HepG2 (cell line): ENCODE data around the gene C16orf89. TPM values are rescaled to one million over a fixed set of nuclear protein-coding genes. Genes with fewer than 3 reads are reported as not detected.
A peak's percentile ranks its signal among the peaks of the same experiment; 100 is the strongest.

Experiments
- ATAC-seq: fragments of 200-7000 bp; cut with Tn5 transposase; 3 replicates; pipeline ENCODE4 v1.9.1; 2020; ENCODE audit warnings: mild to moderate bottlenecking, moderate library complexity
- BruUV-seq: library from RNA; stranded (reverse); fragments of 400-500 nt; replicated peaks from 2 replicates; lab custom pipeline; 2021; lab: Mats Ljungman, UMichigan
- CTCF ChIA-PET: fragments of 300-600 bp; formaldehyde crosslinking; extraction: SDS; loops from one replicate; lab custom pipeline; 2021; ENCODE audit warnings: low total read pairs, inconsistent platforms, low intra/inter-chr PET ratio; lab: Yijun Ruan, JAX
- POLR2A ChIA-PET: fragments of 350-600 bp; sonication (Branson Sonifier 250); formaldehyde crosslinking; loops from one replicate; lab custom pipeline; 2020; ENCODE audit warnings: antibody characterized with exemption, inconsistent platforms; lab: Yijun Ruan, JAX
- DNase-seq: peaks from one replicate; pipeline ENCODE4 v3.0.0-alpha.2; 2015; ENCODE audit warnings: low spot score
- FAIRE-seq: peaks from 3 replicates; lab custom pipeline; 2011; peaks lifted over from hg19 to GRCh38; lab: Jason Lieb, UNC
- H2AFZ ChIP-seq: one replicate; pipeline ENCODE4 v1.6.1; 2011; ENCODE audit warnings: low read length, inconsistent platforms
- H3K27ac ChIP-seq: fragments of 300-600 bp; 3 replicates; pipeline ENCODE4 v1.8.0; 2011; ENCODE audit warnings: mixed run types, mild to moderate bottlenecking, mixed read lengths, low read length, inconsistent platforms; ENCODE audit not compliant: insufficient read depth; ENCODE audit errors: extremely low read length
- H3K27me3 ChIP-seq, 2 experiments: fragments of 200-600 bp in 1 of 2; 2 replicates in 1 of 2; 3 replicates in 1 of 2; pipeline versions ENCODE4 v1.6.0 to v1.8.0; 2011; ENCODE audit warnings: low read length in 2 of 2, mild to moderate bottlenecking in 2 of 2, moderate library complexity in 2 of 2, inconsistent platforms in 1 of 2; ENCODE audit not compliant: insufficient read depth in 2 of 2, control insufficient read depth in 1 of 2
- H3K36me3 ChIP-seq, 2 experiments: fragments of 200-600 bp in 1 of 2; replicated peaks in 1 of 2; 2 replicates in 1 of 2; 3 replicates in 1 of 2; pipeline versions ENCODE4 v1.5.1 to v1.8.0; 2011; ENCODE audit warnings: low read length in 2 of 2, inconsistent platforms in 1 of 2; ENCODE audit not compliant: insufficient read depth in 2 of 2, control insufficient read depth in 1 of 2
- H3K4me1 ChIP-seq: 2 replicates; pipeline ENCODE4 v1.5.1; 2012; ENCODE audit warnings: low read length, inconsistent platforms; ENCODE audit not compliant: insufficient read depth
- H3K4me2 ChIP-seq: 2 replicates; pipeline ENCODE4 v1.6.0; 2011; ENCODE audit warnings: low read depth, low read length, inconsistent platforms
- H3K4me3 ChIP-seq, 3 experiments: fragments of 200-600 bp in 1 of 3; sonication (generic), shearing (Covaris generic) in 1 of 3; replicated peaks in 1 of 3; 2 replicates each; pipeline ENCODE4 v1.5.1; 2011 to 2016; ENCODE audit warnings: low read length in 3 of 3, inconsistent platforms in 2 of 3, low read depth in 2 of 3, mild to moderate bottlenecking in 2 of 3, control low read depth in 1 of 3, mixed read lengths in 1 of 3; ENCODE audit not compliant: insufficient read depth in 1 of 3
- H3K79me2 ChIP-seq: one replicate; pipeline ENCODE4 v1.6.1; 2011; ENCODE audit warnings: low read length, inconsistent platforms; ENCODE audit not compliant: insufficient read depth
- H3K9ac ChIP-seq: 2 replicates; pipeline ENCODE4 v1.6.0; 2011; ENCODE audit warnings: mild to moderate bottlenecking, low read depth, low read length, inconsistent platforms; ENCODE audit not compliant: insufficient read depth
- H3K9me3 ChIP-seq: 2 replicates; pipeline ENCODE4 v1.5.1; 2012; ENCODE audit warnings: mild to moderate bottlenecking, low read length
- H4K20me1 ChIP-seq: 2 replicates; pipeline ENCODE4 v1.6.0; 2011; ENCODE audit warnings: inconsistent platforms, mild to moderate bottlenecking, low read length, moderate library complexity; ENCODE audit not compliant: insufficient read depth
- CC2D1A ChIP-seq: sonication (generic); formaldehyde crosslinking; IDR thresholded peaks from 2 replicates; pipeline ENCODE4 v1.8.1; 2023; ENCODE audit warnings: mild to moderate bottlenecking, missing genetic modification reagents
- ERF ChIP-seq: IDR thresholded peaks from 2 replicates; pipeline ENCODE4 v1.6.1; 2018; ENCODE audit warnings: missing biosample characterization, missing genetic modification reagents
- FLYWCH1 ChIP-seq: sonication (generic); formaldehyde crosslinking; IDR thresholded peaks from 2 replicates; pipeline ENCODE4 v1.8.1; 2023; ENCODE audit warnings: mild to moderate bottlenecking, missing genetic modification reagents
- SMAD1 ChIP-seq: sonication (generic); formaldehyde crosslinking; IDR thresholded peaks from 2 replicates; pipeline ENCODE4 v1.4.0; 2020; ENCODE audit warnings: missing genetic modification reagents, low read depth, mild to moderate bottlenecking, borderline replicate concordance
- ZNF607 ChIP-seq: sonication (generic); formaldehyde crosslinking; IDR thresholded peaks from 2 replicates; pipeline ENCODE4 v1.5.1; 2020; ENCODE audit warnings: missing genetic modification reagents, mild to moderate bottlenecking, borderline replicate concordance
- ZNF614 ChIP-seq: IDR thresholded peaks from 2 replicates; pipeline ENCODE4 v1.6.1; 2018; ENCODE audit warnings: missing biosample characterization, missing genetic modification reagents, inconsistent platforms, borderline replicate concordance
- WGBS: methylation state at CpG from one replicate; pipeline ENCODE4 v1.1.6; 2017; ENCODE audit warnings: low lambda C conversion rate; 5-methylcytosine and 5-hydroxymethylcytosine counted together
- in situ Hi-C: cut with HindIII; loops from 2 replicates; pipeline ENCODE4 v1.10.0; 2017; ENCODE audit warnings: low pct_unique_long_range_greater_than_20kb; ENCODE audit not compliant: extremely low pct_ligation_motif_present
- intact Hi-C: fragments of 100-400 bp; cut with micrococcal nuclease; formaldehyde crosslinking; loops from one replicate; pipeline ENCODE4 v1.10.0; 2022; ENCODE audit not compliant: unreplicated experiment
- polyA plus RNA-seq, 8 experiments: library from polyadenylated mRNA; depleted of rRNA in 3 of 8; stranded (reverse) in 7 of 8; unstranded in 1 of 8; fragments of >200 nt; fragmentation: Illumina TruSeq in 4 of 8; extraction: Trizol in 4 of 8; gene quantifications; 2 replicates each; pipeline versions ENCODE4 v1.2.1 to v1.2.3, GENCODE V29; 2011 to 2016; ENCODE audit warnings: low read depth in 4 of 8, missing spikeins in 1 of 8, mixed read lengths in 1 of 8; ENCODE audit not compliant: insufficient read depth in 1 of 8
- total RNA-seq, 5 experiments: library from RNA; depleted of rRNA; stranded (reverse); fragments of >200 nt; fragmentation: Illumina TruSeq; extraction: Trizol; gene quantifications; 2 replicates each; pipeline ENCODE4 v1.2.3, GENCODE V29; 2016; ENCODE audit warnings: low read depth in 1 of 5
- TF ChIP-seq, protein P1 (sequence below): sonication (generic); formaldehyde crosslinking; IDR thresholded peaks from 2 replicates; pipeline ENCODE4 v1.5.1; 2020; ENCODE audit warnings: mild to moderate bottlenecking, missing genetic modification reagents, moderate library complexity
- TF ChIP-seq, protein P2 (sequence below): sonication (generic); formaldehyde crosslinking; IDR thresholded peaks from 2 replicates; pipeline ENCODE4 v1.8.0; 2022; ENCODE audit warnings: low read depth, missing genetic modification reagents
- TF ChIP-seq, protein P3 (sequence below): sonication (generic); formaldehyde crosslinking; conservative IDR thresholded peaks from 2 replicates; pipeline ENCODE4 v1.8.1; 2023; ENCODE audit warnings: missing genetic modification reagents

C16orf89 gene
- total and polyA plus RNA-seq, 2 of the 13 experiments (the other 11 are each of a cell fraction or from before 2014, with no cell fraction given): 1.9 to 3.4 TPM

DNA sequence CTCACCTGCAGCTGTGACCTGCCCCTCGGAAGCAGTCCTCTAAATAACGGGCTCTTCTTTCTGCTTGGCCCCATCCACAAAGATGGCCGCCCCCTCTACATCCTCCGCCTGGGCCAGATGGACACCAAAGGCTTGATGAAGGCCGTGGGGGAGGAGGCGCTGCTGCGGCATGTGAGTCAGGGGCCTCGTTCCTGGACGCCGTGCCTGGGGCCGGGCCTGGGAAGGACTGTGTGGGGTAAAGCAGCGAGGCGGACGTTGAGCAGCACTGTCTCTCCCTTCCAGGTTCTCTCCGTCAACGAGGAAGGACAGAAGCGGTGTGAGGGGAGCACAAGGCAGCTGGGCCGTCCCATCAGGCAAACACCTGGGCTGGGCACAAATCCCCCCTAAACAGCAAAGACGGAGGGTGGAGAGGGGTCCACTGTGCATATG is 65.2 kb downstream of the C16orf89 start (continued):
- TF ChIP-seq, protein P1, sequence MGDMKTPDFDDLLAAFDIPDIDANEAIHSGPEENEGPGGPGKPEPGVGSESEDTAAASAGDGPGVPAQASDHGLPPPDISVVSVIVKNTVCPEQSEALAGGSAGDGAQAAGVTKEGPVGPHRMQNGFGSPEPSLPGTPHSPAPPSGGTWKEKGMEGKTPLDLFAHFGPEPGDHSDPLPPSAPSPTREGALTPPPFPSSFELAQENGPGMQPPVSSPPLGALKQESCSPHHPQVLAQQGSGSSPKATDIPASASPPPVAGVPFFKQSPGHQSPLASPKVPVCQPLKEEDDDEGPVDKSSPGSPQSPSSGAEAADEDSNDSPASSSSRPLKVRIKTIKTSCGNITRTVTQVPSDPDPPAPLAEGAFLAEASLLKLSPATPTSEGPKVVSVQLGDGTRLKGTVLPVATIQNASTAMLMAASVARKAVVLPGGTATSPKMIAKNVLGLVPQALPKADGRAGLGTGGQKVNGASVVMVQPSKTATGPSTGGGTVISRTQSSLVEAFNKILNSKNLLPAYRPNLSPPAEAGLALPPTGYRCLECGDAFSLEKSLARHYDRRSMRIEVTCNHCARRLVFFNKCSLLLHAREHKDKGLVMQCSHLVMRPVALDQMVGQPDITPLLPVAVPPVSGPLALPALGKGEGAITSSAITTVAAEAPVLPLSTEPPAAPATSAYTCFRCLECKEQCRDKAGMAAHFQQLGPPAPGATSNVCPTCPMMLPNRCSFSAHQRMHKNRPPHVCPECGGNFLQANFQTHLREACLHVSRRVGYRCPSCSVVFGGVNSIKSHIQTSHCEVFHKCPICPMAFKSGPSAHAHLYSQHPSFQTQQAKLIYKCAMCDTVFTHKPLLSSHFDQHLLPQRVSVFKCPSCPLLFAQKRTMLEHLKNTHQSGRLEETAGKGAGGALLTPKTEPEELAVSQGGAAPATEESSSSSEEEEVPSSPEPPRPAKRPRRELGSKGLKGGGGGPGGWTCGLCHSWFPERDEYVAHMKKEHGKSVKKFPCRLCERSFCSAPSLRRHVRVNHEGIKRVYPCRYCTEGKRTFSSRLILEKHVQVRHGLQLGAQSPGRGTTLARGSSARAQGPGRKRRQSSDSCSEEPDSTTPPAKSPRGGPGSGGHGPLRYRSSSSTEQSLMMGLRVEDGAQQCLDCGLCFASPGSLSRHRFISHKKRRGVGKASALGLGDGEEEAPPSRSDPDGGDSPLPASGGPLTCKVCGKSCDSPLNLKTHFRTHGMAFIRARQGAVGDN (CRISPR knock-in tag): peak; percentile 27
- TF ChIP-seq ZNF607 (CRISPR knock-in tag) (no peak), CC2D1A (no peak), ZNF614 (CRISPR knock-in tag) (no peak), FLYWCH1 (CRISPR knock-in tag) (no peak)

DNA sequence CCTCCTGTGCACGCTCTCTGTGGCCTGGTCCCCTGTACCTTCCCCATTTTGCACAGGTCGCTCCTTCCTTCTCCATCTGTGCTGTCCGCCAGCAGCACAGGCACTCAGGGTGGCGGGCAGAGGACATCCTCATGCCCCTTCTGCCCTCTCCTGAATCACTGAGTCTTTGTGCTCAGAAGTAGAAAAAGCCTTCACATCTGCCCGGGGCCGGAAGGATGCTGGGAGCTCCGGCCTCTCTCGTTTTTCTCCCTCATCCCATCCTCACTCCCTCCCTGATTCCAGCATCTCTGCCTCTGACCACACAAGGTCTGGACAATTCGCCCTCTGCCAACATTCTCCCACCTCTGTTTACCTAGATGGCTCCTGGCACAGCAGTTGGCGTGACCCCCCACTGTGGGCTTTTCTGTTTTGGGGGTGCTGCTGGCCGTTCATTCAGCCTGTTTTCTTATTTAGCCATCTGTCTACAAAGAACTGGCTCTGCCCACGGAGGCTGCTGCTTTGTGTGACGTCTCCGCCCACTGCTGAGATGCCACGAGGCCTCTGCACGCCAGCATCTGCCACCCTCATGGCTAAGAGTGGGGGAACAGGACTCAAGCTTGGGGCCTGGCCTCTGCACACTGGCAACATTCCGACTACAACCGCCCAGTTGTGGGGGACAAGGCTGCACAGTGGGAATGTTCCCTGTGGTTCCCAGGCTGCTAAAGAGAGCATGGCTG is 70.9 kb downstream of the C16orf89 start:
- Histone ChIP-seq H2AFZ (no peak overlapping the region), H3K27ac (no peak overlapping the region), H3K4me1 (no peaks in the 10 kb centered on the region; the same call in 1 of the 2 replicates), H3K4me3 (no peak overlapping the region), H4K20me1 (no peaks in the 10 kb centered on the region), H3K27me3 (peaks cover 3 to 31% of the 10 kb centered on the region in 2 experiments; a peak in 4 of 5 replicates), H3K9me3 (no peaks in the 10 kb centered on the region), H3K36me3 (no peaks in the 10 kb centered on the region), H3K9ac (no peak overlapping the region)
- in situ Hi-C loops: no loop called here
- no TSS peak for BruUV-seq
- intact Hi-C loops: no loop called here
- ChIA-PET POLR2A (no interaction called here), CTCF (no interaction called here)
- peak; percentile 45; the same call in 2 of the 3 replicates for ATAC-seq
- TF ChIP-seq, protein P2, sequence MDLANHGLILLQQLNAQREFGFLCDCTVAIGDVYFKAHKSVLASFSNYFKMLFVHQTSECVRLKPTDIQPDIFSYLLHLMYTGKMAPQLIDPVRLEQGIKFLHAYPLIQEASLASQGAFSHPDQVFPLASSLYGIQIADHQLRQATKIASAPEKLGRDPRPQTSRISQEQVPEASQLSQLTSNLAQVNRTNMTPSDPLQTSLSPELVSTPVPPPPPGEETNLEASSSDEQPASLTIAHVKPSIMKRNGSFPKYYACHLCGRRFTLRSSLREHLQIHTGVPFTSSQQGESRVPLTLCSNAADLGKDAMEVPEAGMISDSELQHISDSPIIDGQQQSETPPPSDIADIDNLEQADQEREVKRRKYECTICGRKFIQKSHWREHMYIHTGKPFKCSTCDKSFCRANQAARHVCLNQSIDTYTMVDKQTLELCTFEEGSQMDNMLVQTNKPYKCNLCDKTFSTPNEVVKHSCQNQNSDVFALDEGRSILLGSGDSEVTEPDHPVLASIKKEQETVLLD (CRISPR knock-in tag): no peak
- TF ChIP-seq, protein P3, sequence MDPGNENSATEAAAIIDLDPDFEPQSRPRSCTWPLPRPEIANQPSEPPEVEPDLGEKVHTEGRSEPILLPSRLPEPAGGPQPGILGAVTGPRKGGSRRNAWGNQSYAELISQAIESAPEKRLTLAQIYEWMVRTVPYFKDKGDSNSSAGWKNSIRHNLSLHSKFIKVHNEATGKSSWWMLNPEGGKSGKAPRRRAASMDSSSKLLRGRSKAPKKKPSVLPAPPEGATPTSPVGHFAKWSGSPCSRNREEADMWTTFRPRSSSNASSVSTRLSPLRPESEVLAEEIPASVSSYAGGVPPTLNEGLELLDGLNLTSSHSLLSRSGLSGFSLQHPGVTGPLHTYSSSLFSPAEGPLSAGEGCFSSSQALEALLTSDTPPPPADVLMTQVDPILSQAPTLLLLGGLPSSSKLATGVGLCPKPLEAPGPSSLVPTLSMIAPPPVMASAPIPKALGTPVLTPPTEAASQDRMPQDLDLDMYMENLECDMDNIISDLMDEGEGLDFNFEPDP (CRISPR knock-in tag): 0 out of 2 replicates have a peak, but pooled peaks have one; percentile 31
- no peak for TF ChIP-seq ERF (CRISPR knock-in tag)
- TF ChIP-seq SMAD1: no peak
- TF ChIP-seq, all 625 proteins: peak for 1
- H3K79me2 ChIP-seq: no peaks in the 10 kb centered on the region
- no peak for DNase-seq
- no peak for FAIRE-seq
- WGBS: 24% methylated on average over 17 of the region's 18 CpGs
- no peak overlapping the region for H3K4me2 ChIP-seq
